Measurements from ENCODE around the gene NKD1.

The NKD1 gene

GRCh38 chr16:50601341-50601740 lies 53.1 kb downstream of the NKD1 start:
- DNase-seq, result no peak

- no peak for DNase-seq
These were observed 53.9 kb downstream of the NKD1 start for GRCh38 chr16:50602126-50602525.

- DNase-seq, result peak; percentile 12
These were observed 54.5 kb downstream of the NKD1 start for GRCh38 chr16:50602531-50603205.

- DNase-seq, result no peak
These were observed 55.2 kb downstream of the NKD1 start for GRCh38 chr16:50603206-50604064.

GRCh38 chr16:50604065-50604418 lies 55.8 kb downstream of the NKD1 start:
- no peak for DNase-seq

- no peak for DNase-seq
These were observed 56.4 kb downstream of the NKD1 start for GRCh38 chr16:50604610-50605009.

- DNase-seq, result no peak
These were observed 57.7 kb downstream of the NKD1 start for GRCh38 chr16:50605733-50606430.

GRCh38 chr16:50606431-50607050 lies 58.3 kb downstream of the NKD1 start:
- no peak for DNase-seq

- DNase-seq, result no peak
These were observed 58.8 kb downstream of the NKD1 start for GRCh38 chr16:50607051-50607431.

- no peak for DNase-seq
These were observed 59.3 kb downstream of the NKD1 start for GRCh38 chr16:50607447-50607846.

GRCh38 chr16:50607970-50608557 lies 59.9 kb downstream of the NKD1 start:
- DNase-seq, result no peak

GRCh38 chr16:50609049-50609448 lies 60.9 kb downstream of the NKD1 start:
- no peak for DNase-seq

GRCh38 chr16:50609471-50609870 lies 61.3 kb downstream of the NKD1 start:
- no peak for DNase-seq

- DNase-seq, result no peak
These were observed 62.4 kb downstream of the NKD1 start for GRCh38 chr16:50610331-50611262.

- DNase-seq, result no peak
These were observed 63.2 kb downstream of the NKD1 start for GRCh38 chr16:50611332-50611934.

GRCh38 chr16:50611995-50612848 lies 64.0 kb downstream of the NKD1 start:
- DNase-seq, result no peak

GRCh38 chr16:50612849-50613198 lies 64.6 kb downstream of the NKD1 start:
- no peak for DNase-seq

- no peak for DNase-seq
These were observed 65.2 kb downstream of the NKD1 start for GRCh38 chr16:50613281-50613963.

- no peak for DNase-seq
These were observed 65.8 kb downstream of the NKD1 start for GRCh38 chr16:50613964-50614474.
